NT2/D1 (cell line): Measurements from ENCODE around the gene EFS.

Experiments
- DNase-seq: peaks from one replicate; pipeline ENCODE4 v3.0.0-alpha.2; 2011; ENCODE audit warnings: low read depth, low spot score
- H3K27me3 ChIP-seq: 2 replicates; pipeline ENCODE4 v1.6.0; 2011; ENCODE audit warnings: mild to moderate bottlenecking; ENCODE audit not compliant: insufficient read length, insufficient read depth
- H3K36me3 ChIP-seq: 2 replicates; pipeline ENCODE4 v1.6.1; 2011; ENCODE audit warnings: mild to moderate bottlenecking, low read length, mixed read lengths; ENCODE audit not compliant: insufficient read depth, insufficient read length
- H3K4me1 ChIP-seq: 2 replicates; pipeline ENCODE4 v1.5.1; 2011; ENCODE audit not compliant: insufficient read depth, insufficient read length
- H3K4me3 ChIP-seq: 2 replicates; pipeline ENCODE4 v1.5.1; 2011; ENCODE audit warnings: low read depth; ENCODE audit not compliant: insufficient read length
- H3K9ac ChIP-seq: 2 replicates; pipeline ENCODE4 v1.6.0; 2011; ENCODE audit warnings: low read depth; ENCODE audit not compliant: insufficient read length
- H3K9me3 ChIP-seq: 2 replicates; pipeline ENCODE4 v1.5.1; 2011; ENCODE audit warnings: mild to moderate bottlenecking, low read length; ENCODE audit not compliant: insufficient read depth
- SUZ12 ChIP-seq: IDR thresholded peaks from 2 replicates; pipeline ENCODE4 v1.6.1; 2011; ENCODE audit not compliant: insufficient read length, insufficient read depth; ENCODE audit errors: extremely low read depth
- YY1 ChIP-seq: IDR thresholded peaks from 2 replicates; pipeline ENCODE4 v1.6.1; 2011; ENCODE audit not compliant: insufficient read length, insufficient read depth
- ZNF274 ChIP-seq: IDR thresholded peaks from 2 replicates; pipeline ENCODE4 v1.6.1; 2011; ENCODE audit warnings: mild to moderate bottlenecking, low read depth, low read length

Gene EFS

DNA sequence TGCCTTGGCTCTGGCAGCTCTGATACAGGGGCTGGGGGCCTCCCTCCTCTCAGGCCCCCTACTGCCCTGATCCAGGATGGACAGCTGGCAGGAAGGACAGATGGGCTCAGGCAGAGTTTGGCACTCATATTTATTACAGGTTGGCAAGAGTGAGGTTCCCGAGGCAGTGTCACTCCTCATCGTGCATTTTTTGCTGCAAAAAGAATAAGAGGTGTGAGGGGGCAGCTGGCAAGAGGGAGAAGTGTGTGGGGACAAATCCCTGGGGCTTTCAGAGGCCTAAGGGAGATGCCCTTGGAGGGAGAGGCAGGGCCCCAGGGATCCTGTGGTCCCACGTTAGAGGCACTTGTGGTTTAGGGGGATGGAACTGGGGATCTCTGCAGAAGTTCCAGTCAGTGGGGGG lies 16.9 kb upstream of the EFS start:
- H3K27me3 ChIP-seq = peaks cover 16% of the 10 kb centered on the region
- H3K4me1 ChIP-seq = peaks cover 9% of the 10 kb centered on the region
- no peak for DNase-seq
- H3K4me3 ChIP-seq = no peak overlapping the region
- TF ChIP-seq YY1 (no peak), SUZ12 (no peak), ZNF274 (no peak)
- H3K9me3 ChIP-seq = no peaks in the 10 kb centered on the region
- no peak overlapping the region for H3K9ac ChIP-seq
- peaks cover 20% of the 10 kb centered on the region for H3K36me3 ChIP-seq

DNA sequence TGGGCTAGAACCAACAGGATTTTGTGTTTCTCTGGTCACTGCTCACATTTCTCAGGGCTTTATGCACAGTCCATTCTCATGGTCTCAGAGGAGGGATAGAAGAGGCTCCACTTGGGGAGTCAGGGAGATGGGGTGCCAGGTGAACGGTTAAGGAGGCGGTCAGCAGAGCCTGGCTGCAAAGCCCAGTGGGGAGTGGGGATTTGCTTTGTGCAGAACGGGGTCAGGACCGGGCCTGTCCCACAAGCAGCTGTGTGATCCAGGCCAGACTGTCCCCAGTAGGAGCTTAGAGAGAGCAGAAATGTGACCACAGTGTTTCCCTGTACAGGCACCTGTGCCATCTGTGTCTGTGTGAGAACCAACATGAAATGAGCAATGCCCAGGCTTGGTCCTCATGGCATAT lies 16.0 kb upstream of the EFS start:
- H3K36me3 ChIP-seq = peaks cover 18% of the 10 kb centered on the region
- no peak overlapping the region for H3K4me3 ChIP-seq
- H3K9me3 ChIP-seq = no peaks in the 10 kb centered on the region
- peaks cover 16% of the 10 kb centered on the region for H3K27me3 ChIP-seq
- no peak overlapping the region for H3K9ac ChIP-seq
- no peak for DNase-seq
- H3K4me1 ChIP-seq = peaks cover 9% of the 10 kb centered on the region
- TF ChIP-seq SUZ12 (no peak), ZNF274 (no peak), YY1 (no peak)

DNA sequence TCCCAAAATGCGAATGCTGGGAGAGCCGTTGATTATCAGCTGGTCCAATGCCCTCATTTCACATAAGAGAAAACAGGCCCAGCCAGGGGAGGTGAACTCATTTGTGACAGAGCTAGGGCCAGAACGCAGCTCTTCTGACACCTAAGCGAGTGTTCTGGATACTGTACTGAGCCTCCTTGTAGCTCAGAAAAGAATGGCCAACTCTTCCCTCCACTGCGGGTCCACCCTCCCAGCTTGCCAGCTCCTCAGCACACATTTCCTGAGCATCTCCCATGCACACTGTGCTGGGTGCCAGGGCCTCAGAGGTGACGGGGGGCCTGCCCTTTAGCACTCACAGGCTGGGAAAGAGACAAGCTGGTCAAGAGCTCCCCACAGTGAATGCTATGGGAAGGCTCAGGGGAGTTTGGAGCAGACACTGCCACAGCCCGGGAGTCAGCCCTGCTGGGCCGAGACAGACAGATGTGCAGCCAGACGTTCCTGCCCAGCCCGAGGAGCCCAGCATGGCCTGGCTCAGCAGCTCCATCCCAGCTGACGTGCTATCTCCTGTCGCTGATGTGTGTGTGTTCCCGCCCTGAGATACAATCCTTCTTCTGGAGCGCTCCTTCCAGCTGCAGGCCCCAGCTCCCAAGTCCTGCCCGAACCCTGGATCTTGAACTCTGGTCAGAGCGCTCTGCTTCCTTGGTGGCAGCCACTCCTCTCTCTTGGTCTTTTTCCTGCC lies 15.4 kb upstream of the EFS start:
- H3K9me3 ChIP-seq = no peaks in the 10 kb centered on the region
- no peak for DNase-seq
- H3K9ac ChIP-seq = no peak overlapping the region
- peaks cover 14% of the 10 kb centered on the region for H3K36me3 ChIP-seq
- TF ChIP-seq SUZ12 = no peak
- no peak for TF ChIP-seq ZNF274
- peaks cover 9% of the 10 kb centered on the region for H3K4me1 ChIP-seq
- peaks cover 16% of the 10 kb centered on the region for H3K27me3 ChIP-seq
- H3K4me3 ChIP-seq = no peak overlapping the region

DNA sequence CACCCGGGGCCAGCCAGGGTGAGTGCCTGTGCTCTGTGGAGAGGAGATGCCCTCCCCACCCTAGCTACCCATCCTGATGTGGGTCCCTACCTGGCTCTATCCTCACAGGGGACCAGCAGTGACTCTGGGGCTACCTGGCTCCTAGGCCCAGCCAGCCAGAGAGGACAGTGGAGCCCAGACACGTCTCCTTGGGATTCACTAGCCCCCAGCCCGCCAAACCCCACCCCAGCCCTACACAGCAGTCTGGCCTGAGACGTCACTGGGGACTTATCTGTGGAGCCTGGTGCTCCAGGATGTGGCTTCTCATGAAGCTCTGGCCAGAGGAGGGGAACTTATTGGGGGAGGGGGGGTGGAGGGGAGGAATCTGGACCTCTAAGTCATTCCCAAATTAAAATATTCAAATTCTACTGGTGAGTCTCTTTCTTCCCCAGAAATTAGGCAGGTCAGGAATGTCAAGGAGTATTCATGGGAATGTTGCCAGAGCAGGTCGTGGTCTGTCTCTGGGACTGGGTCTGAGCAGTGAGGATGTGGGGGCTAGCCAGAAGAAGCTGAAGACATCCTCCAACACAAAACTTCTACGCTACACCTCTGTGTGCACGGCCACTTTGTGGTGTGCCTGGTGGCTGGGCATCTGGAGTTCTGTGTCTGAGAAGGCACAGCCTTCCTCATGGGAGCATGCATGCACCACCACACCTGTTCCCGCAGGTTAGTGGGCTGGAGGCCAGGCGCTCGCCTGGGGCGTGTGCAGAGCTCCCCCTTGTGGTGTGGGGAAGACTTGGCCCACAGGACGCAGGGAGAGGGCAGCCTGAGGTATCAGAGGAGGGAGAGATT lies 14.6 kb upstream of the EFS start:
- TF ChIP-seq SUZ12 = no peak
- no peak for TF ChIP-seq ZNF274
- TF ChIP-seq YY1 = no peak
- Histone ChIP-seq H3K36me3 (peaks cover 14% of the 10 kb centered on the region), H3K4me3 (no peak overlapping the region), H3K9me3 (no peaks in the 10 kb centered on the region), H3K9ac (no peak overlapping the region), H3K27me3 (peaks cover 16% of the 10 kb centered on the region), H3K4me1 (peaks cover 9% of the 10 kb centered on the region)
- DNase-seq = no peak

DNA sequence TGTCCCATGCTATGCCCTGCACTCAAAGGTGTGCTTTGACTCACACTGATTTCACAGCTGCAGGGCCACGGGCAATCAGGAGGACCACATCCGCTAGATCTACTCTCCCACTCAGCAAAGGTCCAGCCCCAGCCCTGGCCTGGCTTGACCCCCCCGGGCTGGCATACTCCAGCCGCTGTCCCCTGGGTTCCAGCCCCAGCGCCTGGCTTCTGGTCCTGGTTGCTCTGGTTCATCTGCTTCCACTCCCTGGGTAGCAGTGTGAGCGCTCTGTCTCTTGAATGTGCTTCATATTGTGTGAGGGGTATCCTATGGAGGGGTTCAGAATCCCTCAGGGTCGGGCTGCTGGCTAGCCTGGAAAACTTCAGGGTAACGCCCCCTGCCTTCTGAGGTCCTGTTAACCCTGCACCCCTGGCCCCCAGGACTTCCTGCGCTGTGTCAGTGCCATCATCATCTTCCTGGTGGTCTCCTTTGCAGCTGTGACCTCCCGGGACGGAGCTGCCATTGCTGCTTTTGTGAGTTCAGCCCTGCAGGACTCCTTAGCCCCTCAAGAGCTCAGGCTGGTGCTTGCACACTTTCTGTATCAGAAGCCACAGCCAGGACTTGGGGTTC lies 13.7 kb upstream of the EFS start:
- Histone ChIP-seq H3K9me3 (no peaks in the 10 kb centered on the region), H3K4me3 (no peak overlapping the region), H3K4me1 (peaks cover 9% of the 10 kb centered on the region), H3K9ac (no peak overlapping the region), H3K27me3 (peaks cover 16% of the 10 kb centered on the region), H3K36me3 (peaks cover 13% of the 10 kb centered on the region)
- no peak for DNase-seq
- TF ChIP-seq YY1 (no peak), ZNF274 (no peak), SUZ12 (no peak)

DNA sequence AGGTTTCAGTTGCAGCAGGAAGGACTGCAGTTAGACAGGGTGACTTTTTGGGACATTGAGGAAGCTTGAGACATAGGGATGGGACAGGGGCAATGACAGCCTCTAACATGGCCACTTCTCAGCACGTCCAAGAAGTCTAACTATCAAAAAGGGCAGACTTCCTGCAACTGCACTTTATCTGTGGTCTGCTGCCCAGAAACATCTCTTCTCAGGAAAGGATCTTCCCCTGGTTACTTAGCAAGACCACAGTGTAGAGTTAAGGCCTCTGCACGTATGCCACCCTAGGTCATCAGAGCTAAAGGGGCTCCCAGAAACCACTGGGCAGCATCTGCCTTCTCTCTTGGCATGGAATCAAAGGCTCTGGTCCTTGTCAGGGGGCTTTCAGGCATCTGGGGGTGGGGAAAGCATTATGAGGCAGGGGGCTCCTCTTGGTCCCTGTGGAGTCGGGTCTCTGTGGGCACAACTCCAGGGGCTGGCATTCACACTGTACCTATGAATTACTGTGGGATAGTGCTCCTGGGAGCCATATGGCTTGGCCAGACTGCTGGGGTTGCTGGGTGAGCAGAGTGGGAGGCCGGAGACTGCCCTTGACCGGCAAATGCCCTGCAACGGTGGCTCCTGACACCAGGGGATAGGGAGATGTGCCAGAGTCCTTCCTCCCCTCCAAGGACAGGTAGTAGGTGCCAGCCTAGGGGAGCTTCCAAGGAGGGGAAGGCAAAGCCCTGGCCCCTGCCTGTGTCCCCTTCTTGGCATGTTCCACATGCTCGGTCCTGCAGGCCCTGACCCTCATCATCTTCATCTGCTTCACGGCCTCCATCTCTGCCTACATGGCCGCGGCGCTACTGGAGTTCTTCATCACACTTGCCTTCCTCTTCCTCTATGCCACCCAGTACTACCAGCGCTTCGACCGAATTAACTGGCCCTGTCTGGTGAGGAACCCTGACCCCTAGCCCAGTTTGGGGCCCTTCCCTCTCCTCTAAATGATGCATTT lies 12.9 kb upstream of the EFS start:
- Histone ChIP-seq H3K4me1 (peaks cover 9% of the 10 kb centered on the region), H3K4me3 (no peak overlapping the region), H3K9me3 (no peaks in the 10 kb centered on the region), H3K9ac (peak overlapping the region; percentile 7), H3K36me3 (peaks cover 11% of the 10 kb centered on the region), H3K27me3 (peaks cover 16% of the 10 kb centered on the region)
- no peak for DNase-seq
- no peak for TF ChIP-seq SUZ12
- TF ChIP-seq ZNF274 = no peak
- TF ChIP-seq YY1 = no peak

DNA sequence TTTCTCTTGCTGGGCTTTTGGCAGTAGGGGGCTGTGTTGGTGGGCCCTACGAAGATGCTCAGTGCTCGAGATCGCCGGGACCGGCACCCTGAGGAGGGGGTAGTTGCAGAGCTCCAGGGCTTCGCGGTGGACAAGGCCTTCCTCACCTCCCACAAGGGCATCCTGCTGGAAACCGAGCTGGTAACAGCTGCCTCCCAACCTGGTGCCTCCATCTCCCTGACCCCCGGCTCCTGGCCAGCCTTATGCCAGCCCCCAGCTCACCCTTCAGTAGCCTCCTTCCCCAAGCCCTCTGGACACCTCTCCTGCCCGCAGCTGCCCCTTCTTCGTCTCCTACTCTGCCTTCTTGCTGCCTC lies 12.2 kb upstream of the EFS start:
- Histone ChIP-seq H3K36me3 (peaks cover 8% of the 10 kb centered on the region), H3K4me1 (peaks cover 9% of the 10 kb centered on the region), H3K9me3 (no peaks in the 10 kb centered on the region)

More for the DNA sequence above, 12.2 kb upstream of the EFS start:
- peak overlapping the region; percentile 7 for H3K9ac ChIP-seq
- no peak for DNase-seq
- peaks cover 16% of the 10 kb centered on the region for H3K27me3 ChIP-seq
- no peak for TF ChIP-seq SUZ12
- no peak overlapping the region for H3K4me3 ChIP-seq
